K562 (cell line): ENCODE results near the gene HRCT1. TPM values are rescaled to one million over a fixed set of nuclear protein-coding genes. Genes with fewer than 3 reads are reported as not detected.

Source experiments
- ATAC-seq: fragments of 200-7000 bp; cut with Tn5 transposase; 3 replicates; pipeline ENCODE4 v1.9.1; 2020; ENCODE audit warnings: moderate library complexity
- BruUV-seq: library from RNA; stranded (reverse); fragments of 400-500 nt; replicated peaks from 2 replicates; lab custom pipeline; 2021; lab: Mats Ljungman, UMichigan
- CTCF ChIA-PET: fragments of 300-600 bp; formaldehyde crosslinking; extraction: SDS; loops from one replicate; lab custom pipeline; 2021; ENCODE audit warnings: low intra/inter-chr PET ratio; lab: Yijun Ruan, JAX
- POLR2A ChIA-PET: fragments of 300-600, 350-650 bp; sonication (Branson Sonifier 250); formaldehyde crosslinking; extraction: SDS; loops from one replicate; lab custom pipeline; 2021; ENCODE audit warnings: antibody characterized with exemption, inconsistent platforms; lab: Yijun Ruan, JAX
- DNase-seq, 4 experiments: peaks; one replicate each; pipeline versions ENCODE4 v3.0.0 to v3.0.0-alpha.2; 2011 to 2018; ENCODE audit warnings: low spot score in 3 of 4, mixed read lengths in 3 of 4; ENCODE audit errors: extremely low read depth in 1 of 4
- FAIRE-seq: peaks from 2 replicates; lab custom pipeline; 2011; peaks lifted over from hg19 to GRCh38; lab: Jason Lieb, UNC
- H2AFZ ChIP-seq: 2 replicates; pipeline ENCODE4 v1.6.0; 2011; ENCODE audit warnings: low read depth, low read length, control low read depth, inconsistent platforms
- H3K27ac ChIP-seq: fragments of 200-600 bp; 3 replicates; pipeline ENCODE4 v1.8.0; 2011; ENCODE audit warnings: low read depth, mild to moderate bottlenecking, control low read depth, inconsistent platforms, low read length, moderate library complexity, mixed read lengths; ENCODE audit errors: extremely low read depth
- H3K27me3 ChIP-seq, 2 experiments: fragments of 300-600 bp in 1 of 2; 2 replicates in 1 of 2; 3 replicates in 1 of 2; pipeline versions ENCODE4 v1.6.0 to v1.8.0; 2011; ENCODE audit warnings: inconsistent platforms in 2 of 2, low read length in 2 of 2, mild to moderate bottlenecking in 1 of 2, mixed read lengths in 1 of 2, moderate library complexity in 1 of 2; ENCODE audit not compliant: control insufficient read depth in 2 of 2, insufficient read depth in 2 of 2
- H3K36me3 ChIP-seq: fragments of 300-600 bp; 3 replicates; pipeline ENCODE4 v1.8.0; 2011; ENCODE audit warnings: mild to moderate bottlenecking, low read length, inconsistent platforms; ENCODE audit not compliant: control insufficient read depth, insufficient read depth
- H3K4me1 ChIP-seq, 2 experiments: fragments of 200-600 bp in 1 of 2; replicated peaks in 1 of 2; 2 replicates in 1 of 2; 3 replicates in 1 of 2; pipeline versions ENCODE4 v1.5.1 to v1.8.0; 2011; ENCODE audit warnings: inconsistent platforms in 2 of 2, low read length in 2 of 2, mild to moderate bottlenecking in 1 of 2, mixed read lengths in 1 of 2, moderate library complexity in 1 of 2; ENCODE audit not compliant: control insufficient read depth in 2 of 2, insufficient read depth in 2 of 2
- H3K4me2 ChIP-seq: 2 replicates; pipeline ENCODE4 v1.6.1; 2011; ENCODE audit warnings: low read length, control low read depth, inconsistent platforms, mixed read lengths; ENCODE audit not compliant: insufficient read depth
- H3K4me3 ChIP-seq: fragments of 200-600 bp; sonication (generic), shearing (Covaris generic); 2 replicates; pipeline ENCODE4 v1.5.1; 2016; ENCODE audit warnings: control low read depth, inconsistent platforms
- H3K79me2 ChIP-seq: fragments of 200-600 bp; 3 replicates; pipeline ENCODE4 v1.8.0; 2011; ENCODE audit warnings: low read length, inconsistent platforms; ENCODE audit not compliant: control insufficient read depth, insufficient read depth
- H3K9ac ChIP-seq, 2 experiments: 2 replicates each; pipeline versions ENCODE4 v1.6.0 to v1.6.1; 2011; ENCODE audit warnings: low read depth in 2 of 2, low read length in 2 of 2, control low read depth in 1 of 2, inconsistent platforms in 1 of 2, mild to moderate bottlenecking in 1 of 2, mixed read lengths in 1 of 2; ENCODE audit not compliant: insufficient read depth in 1 of 2
- H3K9me1 ChIP-seq: one replicate; pipeline ENCODE4 v1.6.0; 2011; ENCODE audit warnings: inconsistent platforms, mild to moderate bottlenecking, low read length, moderate library complexity; ENCODE audit not compliant: control insufficient read depth, insufficient read depth
- H3K9me3 ChIP-seq: replicated peaks from 2 replicates; pipeline ENCODE4 v1.5.1; 2011; ENCODE audit warnings: low read depth, low read length, inconsistent platforms; ENCODE audit not compliant: control insufficient read depth, insufficient read depth
- H4K20me1 ChIP-seq: replicated peaks from 2 replicates; pipeline ENCODE4 v1.6.1; 2011; ENCODE audit warnings: low read length, inconsistent platforms, mixed read lengths; ENCODE audit not compliant: control insufficient read depth, insufficient read depth
- ADNP ChIP-seq: fragments of 200-800 bp; sonication (Bioruptor generic); IDR thresholded peaks from 2 replicates; pipeline ENCODE4 v1.6.1; 2016; ENCODE audit warnings: missing genetic modification characterization, missing compliant biosample characterization
- CCNT2 ChIP-seq: IDR thresholded peaks from 2 replicates; pipeline ENCODE4 v1.6.1; 2011; ENCODE audit warnings: borderline replicate concordance, low read depth, mild to moderate bottlenecking, moderate library complexity, mixed read lengths, low read length; ENCODE audit not compliant: insufficient read length; ENCODE audit errors: extremely low read depth
- in situ Hi-C: fragments of 300-500 bp; cut with MboI; formaldehyde crosslinking; loops from 4 replicates; pipeline ENCODE4 v1.15.0; 2018; ENCODE audit warnings: inconsistent platforms, mixed read lengths
- intact Hi-C: fragments of 100-400 bp; cut with micrococcal nuclease; formaldehyde crosslinking; loops from 2 replicates; pipeline ENCODE4 v1.14.2; 2022
- polyA plus RNA-seq, 8 experiments: library from polyadenylated mRNA; depleted of rRNA in 4 of 8; stranded (reverse) in 5 of 8; unstranded in 3 of 8; fragments of >200 nt; fragmentation: Nextera tagmentation in 2 of 8; fragmentation: Illumina TruSeq in 1 of 8; extraction: Ambion mirVana in 2 of 8; extraction: Trizol in 1 of 8; gene quantifications; 2 replicates each; pipeline versions ENCODE4 v1.2.1 to v1.2.3, GENCODE V29; 2011 to 2014; ENCODE audit warnings: inconsistent platforms in 1 of 8, missing spikeins in 1 of 8
- total RNA-seq, 7 experiments: library from RNA; depleted of rRNA in 6 of 7; stranded (reverse); fragments of >200 nt in 6 of 7; fragmentation: Illumina TruSeq in 2 of 7; extraction: Trizol in 2 of 7; gene quantifications; 2 replicates each; pipeline versions ENCODE4 v1.2.1 to v1.2.3, GENCODE V29; 2011 to 2021; ENCODE audit warnings: low replicate concordance in 1 of 7
- TF ChIP-seq, protein P1 (sequence below), 3 experiments: fragments of 200-800 bp in 1 of 3; fragments of 250-450 bp in 1 of 3; fragments of 450-650 bp in 1 of 3; sonication (Bioruptor Pico) in 1 of 3; sonication (Bioruptor generic) in 1 of 3; formaldehyde crosslinking in 1 of 3; IDR thresholded peaks; 2 replicates each; pipeline versions ENCODE4 v1.6.1 to v1.8.0; 2016 to 2022; ENCODE audit warnings: mild to moderate bottlenecking in 2 of 3, missing genetic modification characterization in 2 of 3, missing compliant biosample characterization in 1 of 3, moderate library complexity in 1 of 3

Gene HRCT1
- total and polyA plus RNA-seq, 9 of the 15 experiments (the other 6 are each of a cell fraction or from before 2014, with no cell fraction given), result 0.40 TPM; not detected in 8

DNA sequence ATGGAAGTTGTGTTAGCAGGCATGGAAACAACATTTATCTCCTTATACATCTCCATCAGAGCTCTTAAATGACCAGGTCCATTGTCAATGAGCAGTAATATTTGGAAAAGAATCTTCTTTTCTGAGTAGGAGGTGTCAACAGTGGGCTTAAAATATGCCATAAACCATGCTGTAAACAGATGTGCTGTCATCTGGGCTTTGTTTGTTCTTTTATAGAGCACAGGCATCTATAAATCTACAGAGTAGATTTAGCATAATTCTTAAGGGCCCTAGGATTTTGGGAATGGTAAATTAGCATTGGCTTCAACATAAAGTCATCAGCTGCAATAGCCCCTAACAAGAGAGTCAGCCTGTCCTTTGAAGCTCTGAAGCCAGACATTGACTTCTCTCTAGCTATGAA lies 7.7 kb upstream of the HRCT1 start:
- ATAC-seq, result no peak

More for the DNA sequence above, 7.7 kb upstream of the HRCT1 start:
- H3K27ac ChIP-seq, result no peak overlapping the region
- H3K4me2 ChIP-seq, result no peak overlapping the region
- no peaks in the 10 kb centered on the region for H3K36me3 ChIP-seq
- in situ Hi-C loops, result no loop called here
- no peak overlapping the region for H3K4me3 ChIP-seq
- no peaks in the 10 kb centered on the region; a peak in 1 of 5 replicates for H3K27me3 ChIP-seq
- POLR2A ChIA-PET, result interaction anchor here (0.7 kb wide), 1 partner anchor 555 kb away, joined by 3 read pairs; no protein-coding TSS in a partner anchor
- TF ChIP-seq, protein P1, sequence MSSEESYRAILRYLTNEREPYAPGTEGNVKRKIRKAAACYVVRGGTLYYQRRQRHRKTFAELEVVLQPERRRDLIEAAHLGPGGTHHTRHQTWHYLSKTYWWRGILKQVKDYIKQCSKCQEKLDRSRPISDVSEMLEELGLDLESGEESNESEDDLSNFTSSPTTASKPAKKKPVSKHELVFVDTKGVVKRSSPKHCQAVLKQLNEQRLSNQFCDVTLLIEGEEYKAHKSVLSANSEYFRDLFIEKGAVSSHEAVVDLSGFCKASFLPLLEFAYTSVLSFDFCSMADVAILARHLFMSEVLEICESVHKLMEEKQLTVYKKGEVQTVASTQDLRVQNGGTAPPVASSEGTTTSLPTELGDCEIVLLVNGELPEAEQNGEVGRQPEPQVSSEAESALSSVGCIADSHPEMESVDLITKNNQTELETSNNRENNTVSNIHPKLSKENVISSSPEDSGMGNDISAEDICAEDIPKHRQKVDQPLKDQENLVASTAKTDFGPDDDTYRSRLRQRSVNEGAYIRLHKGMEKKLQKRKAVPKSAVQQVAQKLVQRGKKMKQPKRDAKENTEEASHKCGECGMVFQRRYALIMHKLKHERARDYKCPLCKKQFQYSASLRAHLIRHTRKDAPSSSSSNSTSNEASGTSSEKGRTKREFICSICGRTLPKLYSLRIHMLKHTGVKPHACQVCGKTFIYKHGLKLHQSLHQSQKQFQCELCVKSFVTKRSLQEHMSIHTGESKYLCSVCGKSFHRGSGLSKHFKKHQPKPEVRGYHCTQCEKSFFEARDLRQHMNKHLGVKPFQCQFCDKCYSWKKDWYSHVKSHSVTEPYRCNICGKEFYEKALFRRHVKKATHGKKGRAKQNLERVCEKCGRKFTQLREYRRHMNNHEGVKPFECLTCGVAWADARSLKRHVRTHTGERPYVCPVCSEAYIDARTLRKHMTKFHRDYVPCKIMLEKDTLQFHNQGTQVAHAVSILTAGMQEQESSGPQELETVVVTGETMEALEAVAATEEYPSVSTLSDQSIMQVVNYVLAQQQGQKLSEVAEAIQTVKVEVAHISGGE (CRISPR knock-in tag; IDR thresholded peaks at IDR 0.05), result no peak
- TF ChIP-seq ADNP (no peak), CCNT2 (no peak)
- TF ChIP-seq, all 486 proteins: peak for 0
- H4K20me1 ChIP-seq, result no peaks in the 10 kb centered on the region
- no peaks in the 10 kb centered on the region for H3K9me3 ChIP-seq
- CTCF ChIA-PET, result no interaction called here
- no peak for FAIRE-seq
- no peaks in the 10 kb centered on the region for H3K4me1 ChIP-seq
- H3K79me2 ChIP-seq, result no peaks in the 10 kb centered on the region
- H3K9ac ChIP-seq, result no peak overlapping the region
- DNase-seq, result no peak
- intact Hi-C loops, result no loop called here
- H2AFZ ChIP-seq, result no peak overlapping the region
- H3K9me1 ChIP-seq, result no peaks in the 10 kb centered on the region
- no TSS peak for BruUV-seq
